ENCODE data around the gene ITPK1.
"Not testable (repeated sequence)": the region's sequence is repeated elsewhere in the genome, so short reads cannot be mapped to it uniquely, and the experiment has no call there.

Gene ITPK1

GRCh38 chr14:93153121-93153520 is 37.4 kb upstream of the ITPK1 start:
- Histone ChIP-seq H3K27ac (no peak overlapping the region), H3K9me3 (ENCODE audit: low read depth, low read length) (no peaks in the 10 kb centered on the region), H3K9ac (ENCODE audit: insufficient read length) (no peak overlapping the region), H3K36me3 (ENCODE audit: insufficient read depth, low read length) (no peaks in the 10 kb centered on the region), H3K4me3 (no peak overlapping the region)
- no peak for TF ChIP-seq POLR2AphosphoS5 (IDR thresholded peaks at IDR 0.05; ENCODE audit: borderline replicate concordance, low read depth, low read length)
- no peak for TF ChIP-seq EZH2 (IDR thresholded peaks at IDR 0.05)
- no peak for TF ChIP-seq FOXP2 (optimal IDR thresholded peaks at IDR 0.05; ENCODE audit: control extremely low read depth, extremely low read length, insufficient read depth)
- no peak for DNase-seq (ENCODE audit: low read depth, low spot score)

- Histone ChIP-seq H3K4me3 (no peak overlapping the region), H3K9me3 (ENCODE audit: low read depth, low read length) (no peaks in the 10 kb centered on the region), H3K9ac (ENCODE audit: insufficient read length) (no peak overlapping the region), H3K36me3 (ENCODE audit: insufficient read depth, low read length) (no peaks in the 10 kb centered on the region), H3K27ac (no peak overlapping the region)
- DNase-seq (ENCODE audit: low read depth, low spot score) = no peak
- no peak for TF ChIP-seq FOXP2 (optimal IDR thresholded peaks at IDR 0.05; ENCODE audit: control extremely low read depth, extremely low read length, insufficient read depth)
Observed at GRCh38 chr14:93150227-93151208, 34.8 kb upstream of the ITPK1 start.

- TF ChIP-seq FOXP2 (optimal IDR thresholded peaks at IDR 0.05; ENCODE audit: control extremely low read depth, extremely low read length, insufficient read depth) (no peak), POLR2AphosphoS5 (IDR thresholded peaks at IDR 0.05; ENCODE audit: borderline replicate concordance, low read depth, low read length) (no peak), EZH2 (IDR thresholded peaks at IDR 0.05) (no peak)
- DNase-seq (ENCODE audit: low read depth, low spot score) = no peak
Observed at GRCh38 chr14:93148979-93149378, 33.3 kb upstream of the ITPK1 start.

GRCh38 chr14:93146119-93146518 is 30.4 kb upstream of the ITPK1 start:
- H3K36me3 ChIP-seq (ENCODE audit: insufficient read depth, low read length) = no peaks in the 10 kb centered on the region
- no peak overlapping the region for H3K9ac ChIP-seq (ENCODE audit: insufficient read length)
- H3K4me3 ChIP-seq = no peak overlapping the region
- no peak for TF ChIP-seq EZH2 (IDR thresholded peaks at IDR 0.05)
- no peak for TF ChIP-seq POLR2AphosphoS5 (IDR thresholded peaks at IDR 0.05; ENCODE audit: borderline replicate concordance, low read depth, low read length)
- no peak for TF ChIP-seq FOXP2 (optimal IDR thresholded peaks at IDR 0.05; ENCODE audit: control extremely low read depth, extremely low read length, insufficient read depth)
- H3K27ac ChIP-seq = no peak overlapping the region
- DNase-seq (ENCODE audit: low read depth, low spot score) = no peak
- no peaks in the 10 kb centered on the region for H3K9me3 ChIP-seq (ENCODE audit: low read depth, low read length)

More at GRCh38 chr14:93148979-93149378, 33.3 kb upstream of the ITPK1 start:
- no peak overlapping the region for H3K9ac ChIP-seq (ENCODE audit: insufficient read length)
- H3K27ac ChIP-seq = no peak overlapping the region
- no peak overlapping the region for H3K4me3 ChIP-seq
- H3K9me3 ChIP-seq (ENCODE audit: low read depth, low read length) = no peaks in the 10 kb centered on the region
- H3K36me3 ChIP-seq (ENCODE audit: insufficient read depth, low read length) = no peaks in the 10 kb centered on the region

GRCh38 chr14:93142854-93143652 is 27.3 kb upstream of the ITPK1 start:
- Histone ChIP-seq H3K36me3 (ENCODE audit: insufficient read depth, low read length) (no peaks in the 10 kb centered on the region), H3K9me3 (ENCODE audit: low read depth, low read length) (no peaks in the 10 kb centered on the region), H3K4me3 (no peak overlapping the region), H3K9ac (ENCODE audit: insufficient read length) (no peak overlapping the region), H3K27ac (no peak overlapping the region)
- no peak for DNase-seq (ENCODE audit: low read depth, low spot score)
- TF ChIP-seq FOXP2 (optimal IDR thresholded peaks at IDR 0.05; ENCODE audit: control extremely low read depth, extremely low read length, insufficient read depth) (no peak), EZH2 (IDR thresholded peaks at IDR 0.05) (no peak), POLR2AphosphoS5 (IDR thresholded peaks at IDR 0.05; ENCODE audit: borderline replicate concordance, low read depth, low read length) (no peak)

GRCh38 chr14:93137864-93138263 is 22.1 kb upstream of the ITPK1 start:
- DNase-seq (ENCODE audit: low read depth, low spot score) = no peak
- Histone ChIP-seq H3K27ac (no peak overlapping the region), H3K9ac (ENCODE audit: insufficient read length) (no peak overlapping the region), H3K9me3 (ENCODE audit: low read depth, low read length) (no peaks in the 10 kb centered on the region), H3K36me3 (ENCODE audit: insufficient read depth, low read length) (no peaks in the 10 kb centered on the region), H3K4me3 (no peak overlapping the region)
- TF ChIP-seq EZH2 (IDR thresholded peaks at IDR 0.05) = no peak
- TF ChIP-seq POLR2AphosphoS5 (IDR thresholded peaks at IDR 0.05; ENCODE audit: borderline replicate concordance, low read depth, low read length) = no peak
- no peak for TF ChIP-seq FOXP2 (optimal IDR thresholded peaks at IDR 0.05; ENCODE audit: control extremely low read depth, extremely low read length, insufficient read depth)

- H3K9me3 ChIP-seq (ENCODE audit: low read depth, low read length); H3K4me3 ChIP-seq; H3K9ac ChIP-seq (ENCODE audit: insufficient read length); DNase-seq (ENCODE audit: low read depth, low spot score); H3K36me3 ChIP-seq (ENCODE audit: insufficient read depth, low read length); H3K27ac ChIP-seq: not testable (repeated sequence)
Observed at GRCh38 chr14:93136508-93136907, 20.8 kb upstream of the ITPK1 start.

GRCh38 chr14:93136009-93136408 is 20.3 kb upstream of the ITPK1 start:
- no peaks in the 10 kb centered on the region for H3K36me3 ChIP-seq (ENCODE audit: insufficient read depth, low read length)
- H3K4me3 ChIP-seq = no peak overlapping the region
- TF ChIP-seq EZH2 (IDR thresholded peaks at IDR 0.05) = no peak
- no peak for TF ChIP-seq FOXP2 (optimal IDR thresholded peaks at IDR 0.05; ENCODE audit: control extremely low read depth, extremely low read length, insufficient read depth)
- no peak for TF ChIP-seq POLR2AphosphoS5 (IDR thresholded peaks at IDR 0.05; ENCODE audit: borderline replicate concordance, low read depth, low read length)
- H3K9me3 ChIP-seq (ENCODE audit: low read depth, low read length) = no peaks in the 10 kb centered on the region
- no peak overlapping the region for H3K27ac ChIP-seq
- H3K9ac ChIP-seq (ENCODE audit: insufficient read length) = no peak overlapping the region
- no peak for DNase-seq (ENCODE audit: low read depth, low spot score)

Measured in SK-N-MC (cell line).